Testis (tissue), 3 donors: ENCODE data around the gene THBS3. TPM values are rescaled to one million over a fixed set of nuclear protein-coding genes. Genes with fewer than 3 reads are reported as not detected.
"Not testable (repeated sequence)": the region's sequence is repeated elsewhere in the genome, so short reads cannot be mapped to it uniquely, and the experiment has no call there.

Experiments used
- DNase-seq: peaks from one replicate; pipeline ENCODE4 v3.0.0-alpha.2; 2019
- H3K27ac ChIP-seq, 2 donors: fragments of 200-600 bp; sonication (generic); one replicate each; pipeline ENCODE4 v1.5.1; 2019
- H3K27me3 ChIP-seq: fragments of 200-600 bp; sonication (generic); one replicate; pipeline ENCODE4 v1.5.1; 2019
- H3K36me3 ChIP-seq: fragments of 200-600 bp; sonication (generic); one replicate; pipeline ENCODE4 v1.5.1; 2017; ENCODE audit warnings: low read depth; ENCODE audit errors: missing control alignments
- H3K4me1 ChIP-seq: fragments of 200-600 bp; sonication (generic); one replicate; pipeline ENCODE4 v1.5.1; 2019
- H3K4me3 ChIP-seq, 2 donors: fragments of 200-600 bp; sonication (generic); one replicate each; pipeline ENCODE4 v1.5.1; 2017 to 2019
- H3K9me3 ChIP-seq: fragments of 200-600 bp; sonication (generic); one replicate; pipeline ENCODE4 v1.5.1; 2017
- CTCF ChIP-seq, 3 experiments: fragments of 450-650 bp in 2 of 3; fragments of 200-600 bp in 1 of 3; sonication (generic) in 1 of 3; IDR thresholded peaks; one replicate each; pipeline ENCODE4 v1.5.1; 2016 to 2019; ENCODE audit warnings: antibody characterized with exemption in 3 of 3, mild to moderate bottlenecking in 2 of 3, moderate library complexity in 1 of 3
- POLR2A ChIP-seq: fragments of 450-650 bp; IDR thresholded peaks from one replicate; pipeline ENCODE4 v1.6.1; 2017; ENCODE audit warnings: antibody characterized with exemption, mild to moderate bottlenecking, moderate library complexity
- WGBS, 2 donors: methylation state at CpG; one replicate each; pipeline ENCODE4 v1.1.5; 2018; 5-methylcytosine and 5-hydroxymethylcytosine counted together
- intact Hi-C: fragments of 100-400 bp; cut with DNase I; formaldehyde crosslinking; loops from one replicate; pipeline ENCODE4 v1.15.1; 2023; ENCODE audit warnings: low total_unique reads
- polyA plus RNA-seq: library from polyadenylated mRNA; stranded (reverse); fragments of 350-450 nt; fragmentation: Illumina TruSeq; extraction: RNeasy Lipid Tissue Mini Kit (QIAGEN cat#74804); gene quantifications from one replicate; pipeline ENCODE4 v1.2.3, GENCODE V29; 2014; ENCODE audit warnings: low read depth, low replicate concordance; ENCODE audit not compliant: insufficient read depth
- total RNA-seq, 2 donors: library from RNA; depleted of rRNA; stranded (reverse); fragments of >200 nt; gene quantifications; one replicate each; pipeline ENCODE4 v1.2.3, GENCODE V29; 2016

THBS3 gene
- total and polyA plus RNA-seq, 3 donors from 2014 or later, result 37.1 to 82.9 (median 68.1) TPM

GRCh38 chr1:155192346-155193274, 15.1 kb downstream of the THBS3 start:
- Histone ChIP-seq H3K4me3 (peak overlapping the region; percentile 59), H3K9me3 (no peaks in the 10 kb centered on the region), H3K27ac (peak overlapping the region; percentile 73 to 88), H3K36me3 (no peaks in the 10 kb centered on the region), H3K27me3 (no peaks in the 10 kb centered on the region), H3K4me1 (peaks cover 11% of the 10 kb centered on the region)
- no peak for DNase-seq
- intact Hi-C loops, result no loop called here
- no peak for TF ChIP-seq POLR2A
- no peak for TF ChIP-seq CTCF (IDR thresholded peaks at IDR 0.05)
- 48 to 52% methylated on average over 13 to 20 of the region's 20 CpGs for WGBS, 2 donors

- DNase-seq, result no peak
- no peak for TF ChIP-seq CTCF (IDR thresholded peaks at IDR 0.05)
- no peak for TF ChIP-seq POLR2A
- WGBS, 2 donors, result 85 to 100% methylated on average over 8 to 14 of the region's 17 CpGs
- H3K27me3 ChIP-seq, result no peaks in the 10 kb centered on the region
- H3K9me3 ChIP-seq, result no peaks in the 10 kb centered on the region
- H3K4me1 ChIP-seq, result peaks cover 11% of the 10 kb centered on the region
- H3K4me3 ChIP-seq, result no peak overlapping the region
- H3K27ac ChIP-seq, result no peak overlapping the region
- H3K36me3 ChIP-seq, result no peaks in the 10 kb centered on the region
- intact Hi-C loops, result no loop called here
Measured at GRCh38 chr1:155191904-155192303, 15.8 kb downstream of the THBS3 start.

- intact Hi-C loops, result not testable (repeated sequence)
Measured at GRCh38 chr1:155189926-155190325, 17.8 kb downstream of the THBS3 start.

GRCh38 chr1:155188268-155188667, 19.4 kb downstream of the THBS3 start:
- Histone ChIP-seq H3K27me3 (no peaks in the 10 kb centered on the region), H3K27ac (no peak overlapping the region), H3K9me3 (no peaks in the 10 kb centered on the region), H3K4me1 (peaks cover 8% of the 10 kb centered on the region), H3K36me3 (no peaks in the 10 kb centered on the region), H3K4me3 (no peak overlapping the region)
- DNase-seq, result no peak
- intact Hi-C loops, result no loop called here
- 89 to 91% methylated on average over 6 of the region's 14 CpGs for WGBS, 2 donors
- no peak for TF ChIP-seq POLR2A
- no peak for TF ChIP-seq CTCF (IDR thresholded peaks at IDR 0.05)

More at GRCh38 chr1:155189926-155190325, 17.8 kb downstream of the THBS3 start:
- not testable (repeated sequence) for DNase-seq, H3K27ac ChIP-seq, H3K36me3 ChIP-seq, H3K27me3 ChIP-seq, H3K9me3 ChIP-seq, H3K4me3 ChIP-seq
- 93 to 100% methylated on average over 8 to 15 of the region's 45 CpGs for WGBS, 2 donors
- peaks cover 11% of the 10 kb centered on the region for H3K4me1 ChIP-seq

- H3K4me1 ChIP-seq, result no peaks in the 10 kb centered on the region
- no peaks in the 10 kb centered on the region for H3K9me3 ChIP-seq
- TF ChIP-seq POLR2A, result no peak
- TF ChIP-seq CTCF (IDR thresholded peaks at IDR 0.05), result no peak
- WGBS, 2 donors, result 71 to 79% methylated on average over 14 to 16 of the region's 16 CpGs
- no peak for DNase-seq
- H3K27ac ChIP-seq, result no peak overlapping the region
- H3K36me3 ChIP-seq, result no peaks in the 10 kb centered on the region
- H3K27me3 ChIP-seq, result no peaks in the 10 kb centered on the region
- intact Hi-C loops, result no loop called here
- H3K4me3 ChIP-seq, result no peak overlapping the region
Measured at GRCh38 chr1:155187456-155187891, 20.2 kb downstream of the THBS3 start.
